SK-N-SH treated with all-trans-retinoic acid at 6 μM for 48 hours (cell line): ENCODE results near the gene PIPOX.

Source experiments
- CREB5 ChIP-seq: fragments of 250-450 bp; sonication (Bioruptor Pico); IDR thresholded peaks from 2 replicates; pipeline ENCODE4 v1.5.1; 2020; ENCODE audit warnings: low read depth, mild to moderate bottlenecking, moderate library complexity
- ESRRG ChIP-seq: fragments of 250-450 bp; sonication (Bioruptor Pico); IDR thresholded peaks from 2 replicates; pipeline ENCODE4 v1.6.1; 2021; ENCODE audit warnings: mild to moderate bottlenecking
- GLIS3 ChIP-seq: fragments of 250-450 bp; sonication (Bioruptor Pico); IDR thresholded peaks from 2 replicates; pipeline ENCODE4 v1.5.0; 2020; ENCODE audit warnings: mild to moderate bottlenecking, moderate library complexity
- OSR1 ChIP-seq: fragments of 250-450 bp; sonication (Bioruptor Pico); IDR thresholded peaks from 2 replicates; pipeline ENCODE4 v1.8.0; 2022; ENCODE audit warnings: moderate library complexity, mild to moderate bottlenecking, inconsistent platforms
- PATZ1 ChIP-seq: fragments of 250-450 bp; sonication (Bioruptor Pico); IDR thresholded peaks from 2 replicates; pipeline ENCODE4 v1.8.0; 2020; ENCODE audit warnings: mild to moderate bottlenecking, moderate library complexity, borderline replicate concordance
- POU6F1 ChIP-seq: fragments of 250-450 bp; sonication (Bioruptor Pico); IDR thresholded peaks from 2 replicates; pipeline ENCODE4 v1.8.0; 2021; ENCODE audit warnings: low read depth, mild to moderate bottlenecking, moderate library complexity, borderline replicate concordance
- SNAI2 ChIP-seq: fragments of 250-450 bp; sonication (Bioruptor Pico); IDR thresholded peaks from 2 replicates; pipeline ENCODE4 v1.5.0; 2020; ENCODE audit warnings: mild to moderate bottlenecking, moderate library complexity
- ZFP30 ChIP-seq: fragments of 450-650 bp; formaldehyde crosslinking; IDR thresholded peaks from 2 replicates; pipeline ENCODE4 v1.5.0; 2022; ENCODE audit warnings: mild to moderate bottlenecking, moderate library complexity

- TF ChIP-seq SNAI2 (no peak), POU6F1 (CRISPR knock-in tag) (no peak), OSR1 (no peak), PATZ1 (CRISPR knock-in tag) (no peak), ZFP30 (CRISPR knock-in tag) (no peak), GLIS3 (CRISPR knock-in tag) (no peak), CREB5 (CRISPR knock-in tag) (no peak), ESRRG (CRISPR knock-in tag) (no peak)
These were observed 20.9 kb upstream of the PIPOX start for GRCh38 chr17:29022074-29022473.
